BE2C (cell line): ENCODE results near the gene ABCA2.
A peak's percentile ranks its signal among the peaks of the same experiment; 100 is the strongest.
"Not testable (repeated sequence)": the region's sequence is repeated elsewhere in the genome, so short reads cannot be mapped to it uniquely, and the experiment has no call there.

ENCODE experiments used
- DNase-seq: peaks from one replicate; pipeline ENCODE4 v3.0.0-alpha.2; 2020
- H3K27me3 ChIP-seq: fragments of 250-450 bp; sonication (Bioruptor Pico); 2 replicates; pipeline ENCODE4 v1.5.1; 2020; ENCODE audit warnings: mild to moderate bottlenecking
- H3K36me3 ChIP-seq: fragments of 250-450 bp; sonication (Bioruptor Pico); 2 replicates; pipeline ENCODE4 v1.5.1; 2020; ENCODE audit warnings: mild to moderate bottlenecking
- H3K4me1 ChIP-seq: fragments of 250-450 bp; sonication (Bioruptor Pico); 2 replicates; pipeline ENCODE4 v1.5.1; 2020
- H3K4me3 ChIP-seq: 2 replicates; pipeline ENCODE4 v1.5.1; 2011; ENCODE audit warnings: low read depth, low read length
- H3K9me3 ChIP-seq: fragments of 250-450 bp; sonication (Bioruptor Pico); 2 replicates; pipeline ENCODE4 v1.5.1; 2020
- CTCF ChIP-seq: IDR thresholded peaks from 2 replicates; pipeline ENCODE4 v1.5.1; 2012; ENCODE audit warnings: mild to moderate bottlenecking, low read depth, low read length

The ABCA2 gene

GRCh38 chr9:137006116-137007003 lies 21.7 kb downstream of the ABCA2 start:
- Histone ChIP-seq H3K27me3 (no peaks in the 10 kb centered on the region), H3K9me3 (no peaks in the 10 kb centered on the region), H3K36me3 (no peaks in the 10 kb centered on the region), H3K4me3 (no peak overlapping the region), H3K4me1 (no peaks in the 10 kb centered on the region)
- no peak for DNase-seq
- no peak for TF ChIP-seq CTCF

DNA sequence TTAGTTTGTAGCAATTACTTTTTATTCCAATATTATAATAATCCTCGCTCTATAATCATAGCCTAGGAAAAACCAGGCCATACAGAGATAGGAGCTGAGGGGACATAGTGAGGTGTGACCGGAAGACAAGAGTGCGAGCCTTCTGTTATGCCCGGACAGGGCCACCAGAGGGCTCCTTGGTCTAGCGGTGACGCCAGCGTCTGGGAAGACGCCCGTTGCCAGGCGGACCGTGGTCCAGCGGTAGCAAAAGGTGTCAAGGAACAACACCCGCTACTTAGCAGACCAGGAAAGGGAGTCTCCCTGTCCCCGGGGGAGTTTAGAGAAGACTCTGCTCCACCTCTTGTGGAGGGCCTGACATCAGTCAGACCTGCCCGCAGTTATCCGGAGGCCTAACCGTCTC lies 23.8 kb downstream of the ABCA2 start:
- H3K36me3 ChIP-seq, H3K4me3 ChIP-seq, H3K4me1 ChIP-seq, H3K9me3 ChIP-seq, H3K27me3 ChIP-seq: not testable (repeated sequence)
- peak; percentile 45 for TF ChIP-seq CTCF
- peak; percentile 57 for DNase-seq

- no peaks in the 10 kb centered on the region for H3K4me1 ChIP-seq
- no peaks in the 10 kb centered on the region for H3K9me3 ChIP-seq
- no peaks in the 10 kb centered on the region for H3K36me3 ChIP-seq
- H3K4me3 ChIP-seq, result no peak overlapping the region
- no peaks in the 10 kb centered on the region for H3K27me3 ChIP-seq
- no peak for DNase-seq
- no peak for TF ChIP-seq CTCF
These were observed 25.4 kb downstream of the ABCA2 start for GRCh38 chr9:137002646-137003041.

DNA sequence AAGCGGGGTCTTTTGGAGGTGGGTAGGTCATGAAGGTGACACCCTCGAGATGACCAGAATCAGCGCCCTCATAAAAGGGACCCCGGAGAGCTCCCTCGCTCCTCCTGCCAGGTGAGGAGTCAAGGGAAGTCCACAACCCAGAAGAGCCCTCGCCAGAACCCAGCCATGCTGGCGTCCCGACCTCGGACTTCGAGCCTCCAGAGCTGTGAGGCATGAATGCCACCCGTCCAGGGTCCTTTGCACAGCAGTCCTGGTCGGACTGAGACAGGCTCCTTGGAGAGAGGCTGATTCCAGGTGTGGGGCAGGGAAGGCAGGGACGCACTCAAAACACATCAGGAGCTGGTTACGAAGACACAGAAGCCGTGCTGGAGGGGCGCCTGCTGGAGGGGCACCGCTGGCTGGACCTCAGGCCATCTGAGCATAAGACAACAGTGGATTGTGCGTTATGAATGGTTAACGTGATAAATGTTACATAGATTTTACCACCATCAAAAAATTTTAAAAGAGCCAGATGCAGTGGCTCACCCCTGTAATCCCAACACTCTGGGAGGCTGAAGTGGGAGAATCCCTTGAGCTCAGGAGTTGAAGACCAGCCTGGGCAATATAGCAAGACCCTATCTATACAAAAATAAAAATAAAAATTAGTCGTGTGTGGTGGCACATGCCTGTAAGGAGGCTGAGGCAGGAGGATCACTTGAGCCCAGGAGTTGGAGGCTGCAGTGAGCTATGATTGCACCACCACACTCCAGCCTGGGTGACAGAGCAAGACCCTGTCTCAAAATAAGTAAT lies 26.0 kb downstream of the ABCA2 start:
- Histone ChIP-seq H3K4me1 (no peaks in the 10 kb centered on the region; the same call in 1 of the 2 replicates), H3K4me3 (no peak overlapping the region), H3K27me3 (no peaks in the 10 kb centered on the region), H3K36me3 (no peaks in the 10 kb centered on the region), H3K9me3 (no peaks in the 10 kb centered on the region)
- no peak for TF ChIP-seq CTCF
- no peak for DNase-seq

DNA sequence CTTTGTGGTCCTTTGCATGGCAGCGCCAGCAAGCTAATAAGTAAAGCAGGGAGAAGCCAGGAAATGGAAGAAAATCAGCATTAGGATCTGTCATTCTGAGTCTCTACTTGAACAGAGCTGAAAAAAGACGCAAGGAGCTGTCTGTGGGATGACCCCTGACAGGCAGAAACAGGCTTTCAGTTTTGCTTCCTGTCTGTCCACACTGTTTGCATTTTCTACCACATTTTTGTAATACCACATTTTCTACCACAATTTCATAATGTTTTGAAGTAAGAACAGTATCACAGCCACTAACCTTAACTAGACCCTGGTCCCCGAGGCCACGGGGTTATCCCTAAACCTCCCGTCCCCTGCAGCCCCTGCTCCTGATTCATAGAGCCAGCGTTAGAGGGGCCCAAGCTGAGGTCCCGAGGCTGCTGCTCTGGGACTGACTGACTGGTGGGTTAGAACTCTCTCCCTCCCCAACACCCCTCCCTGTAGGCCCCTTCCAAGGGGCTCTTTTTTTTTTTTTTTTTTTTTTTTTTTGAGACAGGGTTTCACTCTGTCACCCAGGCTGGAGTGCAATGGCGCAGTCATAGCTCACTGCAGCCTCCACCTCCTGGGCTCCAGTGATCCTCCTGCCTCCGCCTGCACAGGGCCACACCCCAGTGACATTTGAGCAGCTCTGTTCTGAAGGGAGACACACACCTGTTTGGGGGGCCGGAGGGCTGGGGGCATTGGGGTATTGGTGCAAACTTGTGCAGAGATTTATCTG lies 27.7 kb downstream of the ABCA2 start:
- no peaks in the 10 kb centered on the region for H3K36me3 ChIP-seq
- DNase-seq, result no peak
- H3K4me1 ChIP-seq, result peaks cover 17% of the 10 kb centered on the region
- H3K9me3 ChIP-seq, result no peaks in the 10 kb centered on the region
- no peak for TF ChIP-seq CTCF
- H3K27me3 ChIP-seq, result no peaks in the 10 kb centered on the region
- H3K4me3 ChIP-seq, result no peak overlapping the region
